Measurements from ENCODE around the gene DAPL1. TPM values are rescaled to one million over a fixed set of nuclear protein-coding genes. Genes with fewer than 3 reads are reported as not detected.

Gene DAPL1
- total and polyA plus RNA-seq, 10 of the 15 experiments (the other 5 are each of a cell fraction or from before 2014, with no cell fraction given) = not detected

- TF ChIP-seq STAT3 (IDR thresholded peaks at IDR 0.05; ENCODE audit: low read depth, low read length) (no peak), ATF3 (IDR thresholded peaks at IDR 0.05; ENCODE audit: borderline replicate concordance, extremely low read depth, low read depth, low read length) (no peak), ZBTB11 (CRISPR knock-in tag; IDR thresholded peaks at IDR 0.05) (no peak), SMARCA5 (IDR thresholded peaks at IDR 0.05) (no peak), SMC3 (IDR thresholded peaks at IDR 0.05; ENCODE audit: borderline replicate concordance, low read length) (no peak), MYB (IDR thresholded peaks at IDR 0.05; ENCODE audit: borderline replicate concordance, low read depth, low read length) (no peak), NKRF (conservative IDR thresholded peaks at IDR 0.05) (no peak)
Observed at GRCh38 chr2:158781353-158781961, 13.7 kb upstream of the DAPL1 start (continued).

Data from GM12878 (cell line).